Mammary epithelial cell (primary cell): ENCODE data around the gene RGL3.
"Not testable (repeated sequence)": the region's sequence is repeated elsewhere in the genome, so short reads cannot be mapped to it uniquely, and the experiment has no call there.

Source experiments
- EZH2 ChIP-seq: IDR thresholded peaks from 2 replicates; pipeline ENCODE4 v1.6.1; 2012; ENCODE audit warnings: low read length, inconsistent platforms, borderline replicate concordance
- TF ChIP-seq, protein P1 (sequence below), 2 donors: IDR thresholded peaks in 1 of 2; conservative IDR thresholded peaks in 1 of 2; 2 replicates each; pipeline ENCODE4 v1.5.1; 2011 to 2012; ENCODE audit warnings: inconsistent platforms in 2 of 2, low read length in 2 of 2, mild to moderate bottlenecking in 2 of 2, control low read depth in 1 of 2, low read depth in 1 of 2; ENCODE audit not compliant: insufficient read depth in 1 of 2; ENCODE audit errors: extremely low read depth in 1 of 2

DNA sequence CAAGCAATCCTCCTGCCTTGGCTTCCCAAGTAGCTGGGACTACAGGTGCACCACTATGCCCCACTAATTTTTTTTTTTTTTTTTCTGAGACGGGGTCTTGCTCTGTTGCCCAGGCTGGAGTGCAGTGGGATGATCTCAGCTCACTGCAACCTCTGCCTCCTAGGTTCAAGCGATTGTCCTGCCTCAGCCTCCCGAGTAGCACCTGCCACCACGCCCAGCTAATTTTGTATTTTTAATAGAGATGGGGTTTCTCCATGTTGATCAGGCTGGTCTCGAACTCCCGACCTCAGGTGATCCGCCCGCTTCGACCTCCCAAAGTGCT lies 36.1 kb upstream of the RGL3 start:
- TF ChIP-seq, protein P1, sequence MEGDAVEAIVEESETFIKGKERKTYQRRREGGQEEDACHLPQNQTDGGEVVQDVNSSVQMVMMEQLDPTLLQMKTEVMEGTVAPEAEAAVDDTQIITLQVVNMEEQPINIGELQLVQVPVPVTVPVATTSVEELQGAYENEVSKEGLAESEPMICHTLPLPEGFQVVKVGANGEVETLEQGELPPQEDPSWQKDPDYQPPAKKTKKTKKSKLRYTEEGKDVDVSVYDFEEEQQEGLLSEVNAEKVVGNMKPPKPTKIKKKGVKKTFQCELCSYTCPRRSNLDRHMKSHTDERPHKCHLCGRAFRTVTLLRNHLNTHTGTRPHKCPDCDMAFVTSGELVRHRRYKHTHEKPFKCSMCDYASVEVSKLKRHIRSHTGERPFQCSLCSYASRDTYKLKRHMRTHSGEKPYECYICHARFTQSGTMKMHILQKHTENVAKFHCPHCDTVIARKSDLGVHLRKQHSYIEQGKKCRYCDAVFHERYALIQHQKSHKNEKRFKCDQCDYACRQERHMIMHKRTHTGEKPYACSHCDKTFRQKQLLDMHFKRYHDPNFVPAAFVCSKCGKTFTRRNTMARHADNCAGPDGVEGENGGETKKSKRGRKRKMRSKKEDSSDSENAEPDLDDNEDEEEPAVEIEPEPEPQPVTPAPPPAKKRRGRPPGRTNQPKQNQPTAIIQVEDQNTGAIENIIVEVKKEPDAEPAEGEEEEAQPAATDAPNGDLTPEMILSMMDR (conservative IDR thresholded peaks at IDR 0.05 in 1 of 2, IDR thresholded peaks at IDR 0.05 in 1 of 2; ENCODE audit: extremely low read depth in 1 of 2, insufficient read depth in 1 of 2, low read depth in 1 of 2, low read length in 2 of 2): not testable (repeated sequence)
- not testable (repeated sequence) for TF ChIP-seq EZH2
